Heart left ventricle (tissue), 16 donors: ENCODE data around the gene UACA. TPM values are rescaled to one million over a fixed set of nuclear protein-coding genes. Genes with fewer than 3 reads are reported as not detected.

Experiments
- ATAC-seq, 4 donors: fragments of 200-7000 bp; cut with Tn5 transposase; one replicate each; pipeline ENCODE4 v1.9.1; 2020 to 2022; ENCODE audit warnings: moderate library complexity in 4 of 4, mild to moderate bottlenecking in 3 of 4, moderate number of reproducible peaks in 1 of 4
- DNase-seq, 5 donors: peaks; one replicate each; pipeline ENCODE4 v3.0.0-alpha.2; 2020
- H3K27ac ChIP-seq, 12 donors: fragments of 200-600 bp; sonication (generic) in 4 of 12; one replicate each; pipeline versions ENCODE4 v1.5.0 to v1.8.0; 2016 to 2022; ENCODE audit warnings: mild to moderate bottlenecking in 2 of 12
- H3K27me3 ChIP-seq, 9 donors: fragments of 200-600 bp; sonication (generic) in 2 of 9; one replicate each; pipeline versions ENCODE4 v1.5.1 to v1.8.0; 2016 to 2022; ENCODE audit warnings: mild to moderate bottlenecking in 3 of 9
- H3K36me3 ChIP-seq, 9 donors: fragments of 200-600 bp; sonication (generic) in 2 of 9; one replicate each; pipeline versions ENCODE4 v1.5.0 to v1.8.0; 2018 to 2022; ENCODE audit warnings: mild to moderate bottlenecking in 2 of 9
- H3K4me1 ChIP-seq, 12 donors: fragments of 200-600 bp; sonication (generic) in 4 of 12; one replicate each; pipeline versions ENCODE4 v1.5.0 to v1.8.0; 2016 to 2022; ENCODE audit warnings: mild to moderate bottlenecking in 3 of 12
- H3K4me3 ChIP-seq, 12 donors: fragments of 200-600 bp; sonication (generic) in 4 of 12; one replicate each; pipeline versions ENCODE4 v1.5.0 to v1.8.0; 2017 to 2022; ENCODE audit warnings: mild to moderate bottlenecking in 9 of 12, moderate library complexity in 4 of 12
- H3K9me3 ChIP-seq, 12 donors: fragments of 200-600 bp; sonication (generic) in 4 of 12; one replicate each; pipeline versions ENCODE4 v1.5.0 to v1.8.0; 2016 to 2022; ENCODE audit warnings: mild to moderate bottlenecking in 1 of 12
- POLR2A ChIP-seq, 2 donors: fragments of 450-650 bp; IDR thresholded peaks; one replicate each; pipeline ENCODE4 v1.6.1; 2017; ENCODE audit warnings: antibody characterized with exemption in 2 of 2, mild to moderate bottlenecking in 2 of 2, moderate library complexity in 2 of 2
- WGBS, 4 donors: extraction: QIAGEN DNeasy Blood & Tissue Kit in 2 of 4; methylation state at CpG; one replicate each; pipeline versions ENCODE4 v1.1.5 to v1.1.7; 2013 to 2018; 5-methylcytosine and 5-hydroxymethylcytosine counted together
- intact Hi-C, 10 donors: fragments of 100-400 bp; cut with DNase I; formaldehyde crosslinking; loops; one replicate each; pipeline versions ENCODE4 v1.11.1 to v1.14.2; 2022
- polyA plus RNA-seq, 2 donors: library from polyadenylated mRNA; stranded (reverse); fragments of 200-250 nt; gene quantifications; one replicate each; pipeline ENCODE4 v1.2.3, GENCODE V29; 2013
- total RNA-seq, 9 donors: library from RNA; depleted of rRNA in 2 of 9; stranded (reverse); fragments of >200 nt in 2 of 9; fragmentation: NEBNext Ultra II Directional in 3 of 9; extraction: Animal tissue kit (Norgen Biotek cat#: 25700) in 3 of 9; gene quantifications; one replicate each; pipeline versions ENCODE4 v1.1.0 to v1.2.4, GENCODE V29; 2016 to 2023
- TF ChIP-seq, protein P1 (sequence below), 12 donors: fragments of 200-600 bp; sonication (generic) in 4 of 12; IDR thresholded peaks; one replicate each; pipeline versions ENCODE4 v1.5.0 to v1.8.0; 2018 to 2022; ENCODE audit warnings: antibody characterized with exemption in 12 of 12, mild to moderate bottlenecking in 5 of 12
- donor health status: ischemic (EF 13 %, LVEDD 7.1; RV severe dilation, severe dysfunction).
- donor health status: healthy with polysubstance abuse.
- donor health status: DM: no; HTN: yes; CAD: no.
- donor health status: DM: no; HTN: no; CAD: no.
- donor health status: ischemic (EF 25% LVEDD 6.9; RV normal size, moderate dysfunction).
- donor health status: ischemic (EF 25% LVEDD 5.7; RV mildly dilated, moderate dysfunction).
- donor health status: healthy.
- donor health status: DM: yes; HTN: yes; CAD: no.
- donor health status: ischemic (EF 35%, LVEDD 5.7; RV mildly dilated, moderate dysfunction).
- donor health status: nonischemic (EF 11% LVEDD 7.7; RV severe dilation, severe dysfunction).
- donor health status: DM: yes; HTN: yes; CAD: no.
- donor health status: PGD.
- donor health status: ischemic (EF 29% LVEDD 5.4; RV normal size, mild dysfunction).
- donor health status: nonischemic (EF 23%, LVEDD 6.1; RV moderate dilation, normal function).

The UACA gene
- total and polyA plus RNA-seq, 11 donors: 10.7 to 57.1 (median 49.0) TPM

- Histone ChIP-seq H3K27ac (no peak overlapping the region), H3K9me3 (no peaks in the 10 kb centered on the region), H3K27me3 (no peaks in the 10 kb centered on the region), H3K36me3 (no peaks in the 10 kb centered on the region), H3K4me1 (peaks cover 0 to 32% (median 0%) of the 10 kb centered on the region in 12 donors), H3K4me3 (no peak overlapping the region)
- TF ChIP-seq, protein P1, sequence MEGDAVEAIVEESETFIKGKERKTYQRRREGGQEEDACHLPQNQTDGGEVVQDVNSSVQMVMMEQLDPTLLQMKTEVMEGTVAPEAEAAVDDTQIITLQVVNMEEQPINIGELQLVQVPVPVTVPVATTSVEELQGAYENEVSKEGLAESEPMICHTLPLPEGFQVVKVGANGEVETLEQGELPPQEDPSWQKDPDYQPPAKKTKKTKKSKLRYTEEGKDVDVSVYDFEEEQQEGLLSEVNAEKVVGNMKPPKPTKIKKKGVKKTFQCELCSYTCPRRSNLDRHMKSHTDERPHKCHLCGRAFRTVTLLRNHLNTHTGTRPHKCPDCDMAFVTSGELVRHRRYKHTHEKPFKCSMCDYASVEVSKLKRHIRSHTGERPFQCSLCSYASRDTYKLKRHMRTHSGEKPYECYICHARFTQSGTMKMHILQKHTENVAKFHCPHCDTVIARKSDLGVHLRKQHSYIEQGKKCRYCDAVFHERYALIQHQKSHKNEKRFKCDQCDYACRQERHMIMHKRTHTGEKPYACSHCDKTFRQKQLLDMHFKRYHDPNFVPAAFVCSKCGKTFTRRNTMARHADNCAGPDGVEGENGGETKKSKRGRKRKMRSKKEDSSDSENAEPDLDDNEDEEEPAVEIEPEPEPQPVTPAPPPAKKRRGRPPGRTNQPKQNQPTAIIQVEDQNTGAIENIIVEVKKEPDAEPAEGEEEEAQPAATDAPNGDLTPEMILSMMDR (IDR thresholded peaks at IDR 0.05): no peak
- no peak for TF ChIP-seq POLR2A (IDR thresholded peaks at IDR 0.05)
- ATAC-seq (no peak), DNase-seq (no peak)
- intact Hi-C loops: loop anchor here in 2 of 10 donors (5.0 kb wide), 2 partner anchors 35 to 40 kb away; no protein-coding TSS in a partner anchor
- 90 to 99% (median 94%) methylated on average over 3 of the region's 3 CpGs for WGBS, 4 donors
These were observed 9.0 kb upstream of the UACA start for GRCh38 chr15:70772402-70772801.

- intact Hi-C loops: loop anchor here in 2 of 10 donors (5.0 kb wide), 2 partner anchors 36 to 41 kb away; no protein-coding TSS in a partner anchor
- Histone ChIP-seq H3K36me3 (no peaks in the 10 kb centered on the region), H3K4me1 (peaks cover 0 to 31% (median 6%) of the 10 kb centered on the region in 12 donors), H3K9me3 (no peaks in the 10 kb centered on the region), H3K27ac (peak overlapping the region in 1 of 12 donors; percentile 25), H3K27me3 (no peaks in the 10 kb centered on the region), H3K4me3 (no peak overlapping the region)
- ATAC-seq (no peak), DNase-seq (no peak)
- TF ChIP-seq POLR2A (IDR thresholded peaks at IDR 0.05): no peak
- TF ChIP-seq, protein P1 (IDR thresholded peaks at IDR 0.05): no peak
- 57 to 66% (median 64%) methylated on average over 3 of the region's 3 CpGs for WGBS, 4 donors
These were observed 7.5 kb upstream of the UACA start for GRCh38 chr15:70770863-70771262.

GRCh38 chr15:70768257-70768883 lies 5.0 kb upstream of the UACA start:
- no peak for DNase-seq
- H3K36me3 ChIP-seq: no peaks in the 10 kb centered on the region
- TF ChIP-seq POLR2A (IDR thresholded peaks at IDR 0.05): no peak
- TF ChIP-seq, protein P1 (IDR thresholded peaks at IDR 0.05): no peak
- ATAC-seq: no peak
- WGBS, 4 donors: 67 to 75% (median 73%) methylated on average over 3 of the region's 3 CpGs
- H3K4me3 ChIP-seq: peak overlapping the region in 2 of 12 donors; percentile 15 to 25
- H3K4me1 ChIP-seq: peaks cover 0 to 48% (median 17%) of the 10 kb centered on the region in 12 donors
- H3K27ac ChIP-seq: peak overlapping the region in 4 of 12 donors; percentile 12 to 85 (median 42)
- intact Hi-C loops: loop anchor here in 2 of 10 donors (5.0 to 10.0 kb wide), 2 partner anchors 34 to 64 kb away; no protein-coding TSS in a partner anchor
- H3K9me3 ChIP-seq: no peaks in the 10 kb centered on the region
- no peaks in the 10 kb centered on the region for H3K27me3 ChIP-seq

GRCh38 chr15:70767667-70768066 lies 4.3 kb upstream of the UACA start:
- TF ChIP-seq, protein P1 (IDR thresholded peaks at IDR 0.05): no peak
- no peak for TF ChIP-seq POLR2A (IDR thresholded peaks at IDR 0.05)
- no peaks in the 10 kb centered on the region for H3K27me3 ChIP-seq
- no peaks in the 10 kb centered on the region for H3K9me3 ChIP-seq
- 70 to 84% (median 81%) methylated on average over 3 of the region's 3 CpGs for WGBS, 4 donors
- intact Hi-C loops: loop anchor here in 2 of 10 donors (5.0 to 10.0 kb wide), 2 partner anchors 35 to 63 kb away; no protein-coding TSS in a partner anchor
- H3K4me1 ChIP-seq: peaks cover 0 to 48% (median 17%) of the 10 kb centered on the region in 12 donors
- no peaks in the 10 kb centered on the region for H3K36me3 ChIP-seq
- DNase-seq: no peak
- H3K27ac ChIP-seq: peak overlapping the region in 4 of 12 donors; percentile 12 to 85 (median 42)
- ATAC-seq: no peak
- H3K4me3 ChIP-seq: peak overlapping the region in 1 of 12 donors; percentile 25
